ENCODE data around the gene VKORC1L1.

- no peak for TF ChIP-seq USF2 (IDR thresholded peaks at IDR 0.05; ENCODE audit: low read length)
- no peak for TF ChIP-seq CTCF (IDR thresholded peaks at IDR 0.05; ENCODE audit: control extremely low read depth in 1 of 3, insufficient read depth in 1 of 3, low read depth in 1 of 3, low read length in 3 of 3)
- no peak for TF ChIP-seq POLR2A (IDR thresholded peaks at IDR 0.05; ENCODE audit: control extremely low read depth in 1 of 2, low read depth in 2 of 2, low read length in 2 of 2)
- no peak for TF ChIP-seq SIN3A (conservative IDR thresholded peaks at IDR 0.05 in 1 of 2, IDR thresholded peaks at IDR 0.05 in 1 of 2; ENCODE audit: low read depth in 1 of 2, low read length in 2 of 2)
- TF ChIP-seq SP1 (IDR thresholded peaks at IDR 0.05; ENCODE audit: low read depth, low read length): no peak
- no peak for TF ChIP-seq JUN (IDR thresholded peaks at IDR 0.05; ENCODE audit: low read depth, low read length)
- no peak for TF ChIP-seq ASH2L (IDR thresholded peaks at IDR 0.05; ENCODE audit: low read length)
- TF ChIP-seq RFX5 (IDR thresholded peaks at IDR 0.05; ENCODE audit: borderline replicate concordance, low read depth, low read length): no peak
- TF ChIP-seq YY1 (IDR thresholded peaks at IDR 0.05; ENCODE audit: low read depth, low read length): no peak
- TF ChIP-seq NRF1 (IDR thresholded peaks at IDR 0.05; ENCODE audit: low read depth, low read length): no peak
- no peak for TF ChIP-seq ZNF274 (IDR thresholded peaks at IDR 0.05; ENCODE audit: borderline replicate concordance, extremely low read depth, low read length)
- no peak for TF ChIP-seq EZH2 (IDR thresholded peaks at IDR 0.05; ENCODE audit: low read depth, low read length, severe bottlenecking)
- no peak for TF ChIP-seq BCL11A (IDR thresholded peaks at IDR 0.05; ENCODE audit: low read depth in 2 of 2, low read length in 2 of 2)
Measured at GRCh38 chr7:65983965-65984658, 111.2 kb downstream of the VKORC1L1 start.
